ENCODE results near the gene SYT2.

DNA sequence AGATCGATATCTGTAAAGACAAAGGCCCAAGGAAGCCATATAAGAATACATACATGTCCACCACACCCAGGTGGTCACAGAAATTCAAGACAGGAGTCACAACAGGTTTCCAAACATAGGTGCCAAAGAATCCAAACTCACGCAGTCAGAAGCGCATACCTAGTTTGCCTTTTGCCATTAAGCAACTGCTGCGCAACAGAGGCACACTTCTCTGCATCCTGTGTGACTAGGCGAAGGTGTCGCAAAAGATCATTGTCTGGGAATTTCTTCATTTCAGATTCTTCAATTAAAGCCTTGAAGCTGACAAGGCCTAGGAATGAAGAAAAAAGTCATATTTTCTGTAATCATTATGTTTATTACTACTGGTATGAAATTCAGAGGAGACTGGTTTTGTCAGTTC lies 32.2 kb upstream of the SYT2 start:
- TF ChIP-seq HDAC2 (IDR thresholded peaks at IDR 0.05): no peak
- TF ChIP-seq, protein P1, sequence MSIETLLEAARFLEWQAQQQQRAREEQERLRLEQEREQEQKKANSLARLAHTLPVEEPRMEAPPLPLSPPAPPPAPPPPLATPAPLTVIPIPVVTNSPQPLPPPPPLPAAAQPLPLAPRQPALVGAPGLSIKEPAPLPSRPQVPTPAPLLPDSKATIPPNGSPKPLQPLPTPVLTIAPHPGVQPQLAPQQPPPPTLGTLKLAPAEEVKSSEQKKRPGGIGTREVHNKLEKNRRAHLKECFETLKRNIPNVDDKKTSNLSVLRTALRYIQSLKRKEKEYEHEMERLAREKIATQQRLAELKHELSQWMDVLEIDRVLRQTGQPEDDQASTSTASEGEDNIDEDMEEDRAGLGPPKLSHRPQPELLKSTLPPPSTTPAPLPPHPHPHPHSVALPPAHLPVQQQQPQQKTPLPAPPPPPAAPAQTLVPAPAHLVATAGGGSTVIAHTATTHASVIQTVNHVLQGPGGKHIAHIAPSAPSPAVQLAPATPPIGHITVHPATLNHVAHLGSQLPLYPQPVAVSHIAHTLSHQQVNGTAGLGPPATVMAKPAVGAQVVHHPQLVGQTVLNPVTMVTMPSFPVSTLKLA (conservative IDR thresholded peaks at IDR 0.05): no peak
